NT2/D1 (cell line): ENCODE data around the gene PLCD4.

Source experiments
- YY1 ChIP-seq: IDR thresholded peaks from 2 replicates; pipeline ENCODE4 v1.6.1; 2011; ENCODE audit not compliant: insufficient read length, insufficient read depth
- ZNF274 ChIP-seq: IDR thresholded peaks from 2 replicates; pipeline ENCODE4 v1.6.1; 2011; ENCODE audit warnings: mild to moderate bottlenecking, low read depth, low read length

DNA sequence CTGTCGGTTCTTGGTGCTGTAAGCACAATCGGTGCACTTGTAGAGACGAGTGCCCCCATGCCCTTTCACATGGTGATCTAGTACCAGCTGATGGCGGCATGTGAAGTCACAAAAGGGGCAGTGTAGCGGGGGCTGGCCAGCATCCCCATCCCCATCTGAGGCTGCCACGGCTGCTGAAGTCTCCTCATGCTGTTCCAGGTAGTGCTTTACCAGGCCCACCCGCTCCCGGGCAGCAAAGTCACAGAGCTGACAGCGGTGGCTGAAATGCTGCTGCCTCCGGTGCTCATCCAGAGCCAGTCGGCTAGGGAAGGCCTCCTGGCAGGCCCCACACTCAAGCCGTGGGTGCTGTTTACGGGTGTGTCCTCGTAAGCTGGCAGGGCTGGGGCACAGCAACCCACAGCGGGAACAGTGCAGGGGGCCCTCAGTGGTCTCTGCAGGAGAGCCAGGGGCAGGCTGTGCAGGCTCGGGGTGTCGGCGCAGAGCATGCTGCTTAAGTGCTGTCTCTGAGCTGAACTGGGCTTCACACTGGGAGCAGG, 34.5 kb downstream of the PLCD4 start:
- TF ChIP-seq YY1 (no peak), ZNF274 (no peak)
